ENCODE results near the gene SDC1.

DNA sequence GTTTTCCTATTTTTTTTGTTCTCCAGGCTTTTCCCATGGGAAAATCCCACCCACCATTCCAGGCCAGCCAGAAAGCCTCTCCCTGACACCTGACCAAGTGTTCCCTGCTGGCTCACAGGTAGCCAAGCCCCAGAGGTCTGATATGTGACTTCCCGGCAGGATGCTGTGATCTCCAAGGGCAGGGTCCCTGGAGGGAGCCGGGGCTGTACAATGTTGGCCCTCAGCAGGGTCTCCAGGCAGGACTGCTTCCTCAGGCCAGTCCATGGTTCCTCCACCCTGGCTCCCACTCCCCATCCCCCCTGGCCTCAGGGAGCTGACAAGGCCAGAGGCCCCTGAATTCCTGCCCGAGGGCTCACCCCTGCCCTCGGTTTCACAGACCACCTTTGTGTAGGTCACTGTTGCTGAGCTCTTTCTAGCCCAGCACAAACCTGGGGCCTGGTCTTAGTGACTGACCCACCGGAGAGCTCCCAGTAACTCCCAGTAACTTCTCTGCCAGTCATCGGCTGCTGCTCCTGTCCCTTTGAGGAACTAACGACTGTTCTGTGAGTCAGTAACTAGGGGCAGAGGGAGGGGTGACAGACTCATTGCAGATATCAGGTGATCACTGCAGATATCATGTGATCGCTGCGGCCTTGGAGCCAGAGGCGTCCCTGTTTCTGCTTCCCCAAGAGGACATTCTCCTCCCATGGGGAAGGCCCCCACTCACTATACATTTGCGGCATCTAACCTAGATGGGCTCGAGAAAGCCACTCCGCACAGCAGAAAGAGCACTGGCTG is 38.7 kb downstream of the SDC1 start:
- TF ChIP-seq, protein P1, sequence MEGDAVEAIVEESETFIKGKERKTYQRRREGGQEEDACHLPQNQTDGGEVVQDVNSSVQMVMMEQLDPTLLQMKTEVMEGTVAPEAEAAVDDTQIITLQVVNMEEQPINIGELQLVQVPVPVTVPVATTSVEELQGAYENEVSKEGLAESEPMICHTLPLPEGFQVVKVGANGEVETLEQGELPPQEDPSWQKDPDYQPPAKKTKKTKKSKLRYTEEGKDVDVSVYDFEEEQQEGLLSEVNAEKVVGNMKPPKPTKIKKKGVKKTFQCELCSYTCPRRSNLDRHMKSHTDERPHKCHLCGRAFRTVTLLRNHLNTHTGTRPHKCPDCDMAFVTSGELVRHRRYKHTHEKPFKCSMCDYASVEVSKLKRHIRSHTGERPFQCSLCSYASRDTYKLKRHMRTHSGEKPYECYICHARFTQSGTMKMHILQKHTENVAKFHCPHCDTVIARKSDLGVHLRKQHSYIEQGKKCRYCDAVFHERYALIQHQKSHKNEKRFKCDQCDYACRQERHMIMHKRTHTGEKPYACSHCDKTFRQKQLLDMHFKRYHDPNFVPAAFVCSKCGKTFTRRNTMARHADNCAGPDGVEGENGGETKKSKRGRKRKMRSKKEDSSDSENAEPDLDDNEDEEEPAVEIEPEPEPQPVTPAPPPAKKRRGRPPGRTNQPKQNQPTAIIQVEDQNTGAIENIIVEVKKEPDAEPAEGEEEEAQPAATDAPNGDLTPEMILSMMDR (conservative IDR thresholded peaks at IDR 0.05; ENCODE audit: low read length) = no peak
- TF ChIP-seq EZH2phosphoT487 (IDR thresholded peaks at IDR 0.05; ENCODE audit: borderline replicate concordance, low read depth, low read length) = no peak
